NCI-H1105 treated with DMSO at 0.1 percent for 48 hours (cell line): Measurements from ENCODE around the gene SNX18.

Experiments used
- DNase-seq: peaks from one replicate; lab custom pipeline; 2025; lab: John Stamatoyannopoulos, UW

SNX18 gene

GRCh38 chr5:54580997-54581811, 63.6 kb downstream of the SNX18 start:
- no peak for DNase-seq

GRCh38 chr5:54581831-54582548, 64.4 kb downstream of the SNX18 start:
- no peak for DNase-seq

- DNase-seq = no peak
These were observed 68.8 kb downstream of the SNX18 start for GRCh38 chr5:54586336-54586735.

- no peak for DNase-seq
These were observed 72.2 kb downstream of the SNX18 start for GRCh38 chr5:54589786-54590185.

GRCh38 chr5:54590824-54591223, 73.3 kb downstream of the SNX18 start:
- no peak for DNase-seq

- no peak for DNase-seq
These were observed 76.2 kb downstream of the SNX18 start for GRCh38 chr5:54593779-54594178.

- DNase-seq = no peak
These were observed 76.6 kb downstream of the SNX18 start for GRCh38 chr5:54594181-54594580.

- no peak for DNase-seq
These were observed 78.2 kb downstream of the SNX18 start for GRCh38 chr5:54595721-54596120.
